Hematopoietic multipotent progenitor cell treated with erythropoietin and hydrocortisone succinate and interleukin-3 and kit ligand, for 6 days (in vitro differentiated cells): Measurements from ENCODE around the gene AADACL4.

ENCODE experiments used
- DNase-seq: peaks from one replicate; pipeline ENCODE4 v3.0.0-alpha.2; 2015

Gene AADACL4

DNA sequence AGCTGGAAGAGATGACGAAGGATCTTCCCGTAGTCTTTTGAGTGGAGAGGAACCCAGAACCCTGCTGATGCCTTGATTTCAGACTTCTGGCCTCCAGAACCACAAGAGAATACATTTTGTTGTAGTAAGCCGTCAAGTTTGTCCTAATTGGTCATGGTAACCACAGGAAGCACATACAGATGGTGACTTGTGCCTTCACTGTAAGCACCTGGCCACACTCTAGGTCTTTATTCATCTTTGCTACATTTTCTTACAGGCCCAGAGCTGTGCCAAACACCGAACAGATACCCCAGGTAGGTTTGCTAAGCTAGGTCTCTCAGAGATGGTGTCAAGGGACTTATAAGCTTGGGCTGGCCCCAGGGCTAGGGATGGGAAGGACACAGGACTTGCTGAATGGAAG is 30.7 kb upstream of the AADACL4 start:
- no peak for DNase-seq

DNA sequence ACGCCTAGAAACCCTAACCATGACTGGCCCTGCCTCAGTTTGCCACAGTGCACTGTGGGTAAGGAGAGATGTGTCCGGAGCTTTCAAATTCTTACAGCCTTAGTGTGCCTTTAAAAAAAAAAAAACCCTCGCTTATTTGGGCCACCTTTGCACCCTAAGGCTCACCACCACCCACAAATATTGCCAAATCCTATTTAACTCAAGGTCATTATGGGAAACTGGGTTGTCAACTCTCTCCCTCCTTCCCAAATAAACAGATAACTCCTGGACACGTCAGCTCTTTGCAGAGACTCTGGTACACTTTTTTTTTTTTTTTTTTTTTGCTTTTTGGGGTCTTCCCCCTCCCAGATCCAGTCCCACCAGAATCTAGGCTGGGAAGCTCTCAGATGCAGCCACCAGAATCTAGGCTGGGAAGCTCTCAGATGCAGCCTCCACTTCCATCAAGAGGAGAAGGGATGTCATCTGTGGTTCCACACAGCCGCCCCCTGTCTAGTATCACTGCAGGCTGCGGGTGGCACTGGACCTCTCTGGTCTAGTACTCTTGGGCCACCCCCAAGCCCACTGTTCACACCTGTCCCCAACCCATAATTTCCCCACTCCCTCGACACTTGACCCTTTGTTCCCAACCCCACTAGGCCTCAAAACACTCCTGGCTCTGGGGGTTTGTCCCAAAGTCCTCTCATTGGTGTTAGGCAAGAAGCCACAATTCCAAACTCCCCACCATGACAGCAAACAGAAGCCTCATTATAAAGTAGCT is 29.3 kb upstream of the AADACL4 start:
- DNase-seq = no peak

DNA sequence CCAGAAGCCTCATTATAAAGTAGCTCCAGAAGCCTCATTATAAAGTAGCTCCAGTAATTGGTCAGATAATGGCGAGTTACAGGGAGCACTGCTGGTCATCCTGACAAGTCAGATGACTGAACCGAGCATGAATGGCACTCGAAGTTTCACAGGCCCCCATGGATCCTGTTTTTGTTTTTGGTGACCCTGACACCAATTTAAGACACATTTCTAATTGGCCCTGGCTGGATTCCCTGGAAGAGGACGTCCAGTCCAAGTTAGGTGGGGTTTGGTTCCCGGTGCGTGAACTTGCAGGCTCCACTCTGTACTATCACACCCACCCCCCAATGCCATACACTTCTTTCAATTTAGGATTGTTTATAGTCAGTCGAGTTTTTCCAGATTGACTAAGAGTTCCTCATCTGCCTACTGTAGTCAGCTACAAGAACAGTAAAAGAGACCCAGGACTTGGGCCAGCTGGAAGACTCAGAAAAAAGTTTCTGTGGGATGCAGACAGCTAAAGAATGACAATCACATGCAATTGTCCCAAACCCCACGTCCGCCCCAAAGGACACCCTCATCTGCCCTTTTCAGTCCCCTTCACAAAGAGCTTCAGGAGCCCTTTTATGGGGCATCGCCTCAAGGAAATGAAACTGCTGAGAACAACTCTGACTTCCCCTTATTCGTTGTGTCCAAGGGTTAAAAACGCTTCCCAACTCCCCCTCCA is 28.6 kb upstream of the AADACL4 start:
- DNase-seq = no peak

- DNase-seq = no peak
Measured at GRCh38 chr1:12615865-12616708, 27.8 kb upstream of the AADACL4 start.

DNA sequence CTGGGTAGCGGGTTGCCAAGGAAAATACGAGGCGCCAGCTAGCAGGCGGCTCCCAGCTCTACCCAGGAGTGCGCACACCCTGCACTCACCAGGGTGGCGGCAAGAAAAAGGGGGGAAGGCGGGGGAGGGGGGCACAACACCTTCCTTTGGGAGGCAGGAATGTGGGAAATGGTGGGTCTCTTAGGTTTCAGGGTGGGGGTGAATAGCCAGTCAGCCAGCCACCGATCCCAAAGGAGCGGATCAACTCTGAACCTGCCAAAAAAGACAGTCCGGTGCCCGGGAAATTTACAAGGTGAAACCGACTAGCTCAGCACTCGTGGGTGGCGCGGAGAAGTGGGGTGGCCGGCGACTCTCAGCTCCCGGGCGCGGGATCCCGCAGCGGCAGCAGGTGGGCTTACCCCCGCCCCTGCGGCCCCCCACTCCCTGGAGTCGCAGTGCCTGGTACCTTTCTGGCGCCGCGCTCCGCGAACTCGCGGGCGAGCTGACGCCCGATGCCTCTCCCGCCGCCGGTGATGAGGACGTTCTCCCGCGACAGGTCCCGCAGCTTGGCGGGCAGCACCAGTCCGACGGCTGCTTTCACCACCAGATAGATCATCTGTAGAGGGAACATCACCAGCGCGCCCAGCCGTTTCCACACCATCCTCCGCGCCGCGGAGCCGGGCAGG is 27.0 kb upstream of the AADACL4 start:
- peak; percentile 36 for DNase-seq

DNA sequence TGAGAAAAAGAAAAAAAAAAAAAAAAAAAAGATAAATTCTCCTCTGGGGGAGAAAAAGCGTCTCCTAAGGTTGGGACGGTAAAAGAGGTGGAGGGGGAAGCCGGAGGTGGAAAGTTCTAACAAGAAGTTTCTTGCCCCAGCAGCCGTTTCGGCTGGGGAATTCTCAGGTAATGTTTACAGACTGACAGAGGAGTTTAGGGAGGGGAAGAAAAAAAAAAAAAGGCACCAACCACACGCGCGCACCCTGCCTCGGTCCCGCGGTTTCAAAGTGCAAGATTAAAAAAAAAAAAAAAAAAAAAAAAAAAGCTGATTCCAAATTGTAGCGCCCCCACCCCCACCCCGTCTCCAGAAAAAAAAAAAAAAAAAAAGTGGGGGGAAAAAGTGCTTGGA is 26.4 kb upstream of the AADACL4 start:
- no peak for DNase-seq

GRCh38 chr1:12617901-12618660 is 25.8 kb upstream of the AADACL4 start, which contains the start of gene DHRS3:
TSS of gene DHRS3 (minus strand) at chr1:12618210. CDS start at chr1:12617348, 862 bp downstream.
- DNase-seq = peak; percentile 78

DNA sequence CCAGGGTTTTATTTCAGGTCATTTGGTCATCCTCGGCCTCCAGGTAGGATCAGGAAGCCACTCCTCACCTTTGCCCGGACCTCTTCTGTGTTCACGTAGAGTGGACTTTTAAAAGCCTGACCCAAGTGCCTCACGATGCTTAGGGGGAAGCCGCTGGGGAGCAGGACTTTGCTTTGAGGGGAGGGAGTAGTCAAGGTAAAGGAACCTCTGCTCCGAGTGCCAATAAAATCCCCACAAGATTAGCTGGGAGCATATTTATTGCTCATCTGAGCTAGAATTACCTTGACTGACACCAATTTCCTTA is 25.3 kb upstream of the AADACL4 start:
- no peak for DNase-seq

DNA sequence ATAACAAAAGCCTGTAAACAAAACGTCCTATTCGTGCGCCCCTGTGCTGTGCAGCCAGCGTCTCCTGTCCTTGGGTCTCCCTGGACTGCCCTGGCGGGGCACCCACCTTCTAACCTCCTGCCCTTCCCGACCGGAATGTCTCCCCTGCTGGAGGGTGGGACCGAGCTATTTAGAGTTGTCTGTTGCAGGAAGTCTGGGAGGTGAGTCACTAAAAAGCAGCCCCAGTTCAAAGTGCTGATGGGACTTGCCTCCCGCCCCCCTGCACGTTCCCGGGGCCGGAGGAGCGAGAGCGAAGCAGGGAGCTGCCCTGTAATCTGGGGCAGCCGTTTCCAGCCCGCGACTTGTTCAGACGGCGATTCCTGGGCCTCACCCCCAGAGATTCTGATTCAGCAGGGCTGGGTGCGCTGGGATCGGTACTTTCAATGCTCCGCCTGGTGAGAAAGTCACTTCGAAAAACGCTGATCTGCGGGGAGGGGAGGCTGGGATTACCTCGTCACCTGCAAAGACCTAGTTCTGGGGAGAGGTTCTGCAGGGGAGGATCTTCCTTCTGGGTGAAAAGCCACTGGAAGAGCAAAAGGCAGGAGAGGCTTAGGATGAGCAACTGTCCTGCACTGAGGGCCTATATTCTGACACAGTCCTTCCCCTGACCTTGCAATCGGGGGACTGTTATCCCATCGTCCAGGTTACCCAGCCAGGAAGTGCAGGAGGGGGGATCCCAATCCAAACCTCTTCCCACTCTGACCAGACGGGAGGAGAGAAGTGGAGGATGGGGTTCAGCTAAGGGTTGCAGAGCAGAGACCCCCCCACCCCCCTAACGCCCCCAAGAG is 24.7 kb upstream of the AADACL4 start:
- DNase-seq = peak; percentile 64

GRCh38 chr1:12619792-12620487 is 23.9 kb upstream of the AADACL4 start:
- peak; percentile 92 for DNase-seq

- DNase-seq = peak; percentile 28
Measured at GRCh38 chr1:12620488-12620865, 23.4 kb upstream of the AADACL4 start.

DNA sequence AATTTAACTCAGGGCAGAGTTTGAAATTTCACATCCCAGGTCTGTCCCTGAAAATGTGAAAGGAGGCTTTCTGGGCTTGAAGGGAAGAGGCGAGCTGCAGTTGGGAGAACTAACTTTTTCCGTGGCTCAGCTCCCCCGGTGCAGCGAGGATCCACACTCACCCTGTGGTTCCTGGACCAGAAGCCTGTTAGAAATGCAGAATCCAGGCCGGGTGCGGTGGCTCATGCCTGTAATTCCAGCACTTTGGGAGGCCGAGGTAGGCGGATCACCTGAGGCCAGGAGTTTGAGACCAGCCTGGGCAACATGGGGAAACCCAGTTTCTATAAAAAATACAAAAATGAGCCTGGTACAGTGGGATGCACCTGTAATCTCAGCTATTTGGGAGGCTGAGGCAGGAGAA is 23.0 kb upstream of the AADACL4 start:
- DNase-seq = no peak

GRCh38 chr1:12621346-12622335 is 22.2 kb upstream of the AADACL4 start:
- DNase-seq = no peak

DNA sequence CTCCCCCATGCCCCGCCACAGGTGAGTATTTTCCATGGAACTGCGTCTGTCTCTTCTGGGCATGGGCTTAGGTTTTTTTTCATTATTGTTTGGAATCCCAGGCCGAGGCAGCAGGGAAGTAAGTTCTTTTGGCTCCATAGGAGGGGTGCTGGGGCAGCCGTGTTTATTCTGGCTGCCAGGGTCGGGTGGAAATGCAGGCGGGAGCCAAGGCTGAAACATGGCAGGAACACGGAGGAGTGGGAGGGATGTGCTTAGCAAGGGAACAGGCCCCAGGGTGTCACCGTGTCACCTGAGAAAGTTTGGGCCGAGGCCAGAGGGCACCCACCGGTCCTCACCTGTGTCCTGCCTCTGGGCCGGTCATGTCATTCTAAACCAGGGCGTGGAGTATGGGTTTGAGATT is 21.4 kb upstream of the AADACL4 start:
- DNase-seq = no peak

GRCh38 chr1:12625276-12625675 is 18.6 kb upstream of the AADACL4 start:
- DNase-seq = no peak

- no peak for DNase-seq
Measured at GRCh38 chr1:12626888-12627287, 17.0 kb upstream of the AADACL4 start.

DNA sequence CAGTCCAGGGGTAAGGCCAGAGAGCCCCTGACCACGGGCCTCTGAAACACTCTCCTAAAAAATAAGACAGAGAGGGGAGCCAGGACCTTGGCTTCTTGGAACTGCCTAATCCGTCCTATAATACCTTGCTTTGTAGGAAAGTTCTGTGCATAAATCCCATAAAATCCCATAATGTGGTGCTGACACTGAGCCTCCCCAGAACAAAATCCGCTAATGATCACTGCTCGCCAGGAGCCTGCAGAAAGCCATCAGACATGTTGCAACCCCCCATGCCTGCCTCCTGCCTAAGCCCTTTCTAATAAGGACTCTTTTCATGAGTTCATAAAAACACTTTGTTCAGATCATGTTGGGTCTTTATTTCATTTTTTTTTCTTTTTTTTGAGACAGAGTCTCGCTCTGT is 16.6 kb upstream of the AADACL4 start:
- no peak for DNase-seq

GRCh38 chr1:12629511-12629956 is 14.4 kb upstream of the AADACL4 start:
- DNase-seq = no peak

- DNase-seq = no peak
Measured at GRCh38 chr1:12629985-12630760, 13.7 kb upstream of the AADACL4 start.
